Keratinocyte (primary cell): Measurements from ENCODE around the gene AIP. TPM values are rescaled to one million over a fixed set of nuclear protein-coding genes. Genes with fewer than 3 reads are reported as not detected.

Experiments used
- DNase-seq: peaks from one replicate; pipeline ENCODE4 v3.0.0-alpha.2; 2011; ENCODE audit warnings: low read depth, missing footprints, low spot score
- FAIRE-seq: peaks from 2 replicates; lab custom pipeline; 2011; peaks lifted over from hg19 to GRCh38; lab: Jason Lieb, UNC
- H2AFZ ChIP-seq: 2 replicates; pipeline ENCODE4 v1.6.0; 2012; ENCODE audit warnings: low read length, control low read depth, inconsistent platforms; ENCODE audit not compliant: control insufficient read depth
- H3K27ac ChIP-seq: 2 replicates; pipeline ENCODE4 v1.5.1; 2011; ENCODE audit warnings: low read length; ENCODE audit not compliant: control insufficient read depth, insufficient read depth
- H3K27me3 ChIP-seq: 3 replicates; pipeline ENCODE4 v1.6.0; 2011; ENCODE audit warnings: low read length; ENCODE audit not compliant: control insufficient read depth, insufficient read depth; ENCODE audit errors: extremely low read depth
- H3K36me3 ChIP-seq, 2 experiments: 2 replicates in 1 of 2; 3 replicates in 1 of 2; pipeline ENCODE4 v1.5.1; 2011; ENCODE audit warnings: low read length in 2 of 2, mild to moderate bottlenecking in 1 of 2; ENCODE audit not compliant: control insufficient read depth in 2 of 2, insufficient read depth in 2 of 2; ENCODE audit errors: extremely low read depth in 1 of 2
- H3K4me1 ChIP-seq: 3 replicates; pipeline ENCODE4 v1.5.1; 2011; ENCODE audit warnings: low read length; ENCODE audit not compliant: control insufficient read depth, insufficient read depth; ENCODE audit errors: extremely low read depth
- H3K4me2 ChIP-seq: 3 replicates; pipeline ENCODE4 v1.6.0; 2011; ENCODE audit warnings: low read depth, low read length; ENCODE audit not compliant: control insufficient read depth, insufficient read depth; ENCODE audit errors: extremely low read depth
- H3K4me3 ChIP-seq, 3 experiments: fragments of 200-600 bp in 1 of 3; sonication (generic) in 1 of 3; 2 replicates in 2 of 3; 3 replicates in 1 of 3; pipeline ENCODE4 v1.5.1; 2011 to 2016; ENCODE audit warnings: low read length in 3 of 3, mild to moderate bottlenecking in 3 of 3, control low read depth in 2 of 3, inconsistent platforms in 1 of 3, low read depth in 1 of 3, mixed read lengths in 1 of 3, mixed run types in 1 of 3, moderate library complexity in 1 of 3; ENCODE audit not compliant: control insufficient read depth in 2 of 3, insufficient read depth in 2 of 3; ENCODE audit errors: extremely low read depth in 1 of 3
- H3K79me2 ChIP-seq: 2 replicates; pipeline ENCODE4 v1.6.0; 2012; ENCODE audit warnings: low read length; ENCODE audit not compliant: control insufficient read depth, insufficient read depth
- H3K9ac ChIP-seq: 3 replicates; pipeline ENCODE4 v1.6.0; 2011; ENCODE audit warnings: low read length; ENCODE audit not compliant: control insufficient read depth, insufficient read depth; ENCODE audit errors: extremely low read depth
- H3K9me1 ChIP-seq: 3 replicates; pipeline ENCODE4 v1.6.0; 2011; ENCODE audit warnings: low read length; ENCODE audit not compliant: control insufficient read depth, insufficient read depth; ENCODE audit errors: extremely low read depth
- H3K9me3 ChIP-seq: 2 replicates; pipeline ENCODE4 v1.5.1; 2012; ENCODE audit warnings: low read depth, low read length; ENCODE audit not compliant: control insufficient read depth
- H4K20me1 ChIP-seq: 3 replicates; pipeline ENCODE4 v1.6.0; 2011; ENCODE audit warnings: low read length; ENCODE audit not compliant: control insufficient read depth, insufficient read depth; ENCODE audit errors: extremely low read depth
- CTCF ChIP-seq, 3 experiments: IDR thresholded peaks in 1 of 3; conservative IDR thresholded peaks in 1 of 3; optimal IDR thresholded peaks in 1 of 3; 2 replicates in 2 of 3; 3 replicates in 1 of 3; pipeline versions ENCODE3 to v1.5.1; 2011; ENCODE audit warnings: low read length in 3 of 3, mild to moderate bottlenecking in 3 of 3, moderate library complexity in 2 of 3, control low read depth in 1 of 3, inconsistent platforms in 1 of 3; ENCODE audit not compliant: insufficient read depth in 2 of 3; ENCODE audit errors: extremely low read depth in 1 of 3
- EZH2 ChIP-seq: IDR thresholded peaks from one replicate; pipeline ENCODE4 v1.6.1; 2012; ENCODE audit warnings: inconsistent platforms, mild to moderate bottlenecking, low read length, moderate library complexity
- dilution Hi-C: fragments of 300-500 bp; cut with MboI; formaldehyde crosslinking; loops from one replicate; pipeline ENCODE4 v1.7.0; 2020; ENCODE audit warnings: low sequenced_read_pairs; ENCODE audit not compliant: extremely low pct_ligation_motif_present
- polyA plus RNA-seq, 5 experiments: library from polyadenylated mRNA; depleted of rRNA in 3 of 5; stranded (reverse) in 3 of 5; stranded (forward) in 1 of 5; unstranded in 1 of 5; fragments of >200 nt; gene quantifications; 1 replicate in 1 of 5; 2 replicates in 3 of 5; 3 replicates in 1 of 5; pipeline versions ENCODE4 v1.2.1 to v1.2.3, GENCODE V29; 2011 to 2012; ENCODE audit warnings: missing spikeins in 2 of 5, low read depth in 1 of 5, low replicate concordance in 1 of 5

Gene AIP
- polyA plus RNA-seq, 1 donor (not counting 4 experiments of a cell fraction or from before 2014, with no cell fraction given), result 32.5 TPM

GRCh38 chr11:67519726-67520125 lies 36.9 kb downstream of the AIP start:
- TF ChIP-seq CTCF (optimal IDR thresholded peaks at IDR 0.05 in 1 of 3, IDR thresholded peaks at IDR 0.05 in 1 of 3, conservative IDR thresholded peaks at IDR 0.05 in 1 of 3; ENCODE audit: extremely low read depth in 1 of 3, insufficient read depth in 2 of 3, low read length in 3 of 3) (no peak), EZH2 (no peak)
- no peaks in the 10 kb centered on the region for H3K9me3 ChIP-seq
- no peak for DNase-seq
- H4K20me1 ChIP-seq, result no peaks in the 10 kb centered on the region
- H2AFZ ChIP-seq, result no peak overlapping the region
- H3K9me1 ChIP-seq, result no peaks in the 10 kb centered on the region
- no peaks in the 10 kb centered on the region for H3K79me2 ChIP-seq
- no peak overlapping the region for H3K4me3 ChIP-seq
- no peak overlapping the region for H3K4me2 ChIP-seq
- dilution Hi-C loops, result no loop called here
- H3K4me1 ChIP-seq, result no peaks in the 10 kb centered on the region
- no peak for FAIRE-seq
- H3K27ac ChIP-seq, result no peak overlapping the region
- no peaks in the 10 kb centered on the region for H3K27me3 ChIP-seq
- H3K9ac ChIP-seq, result no peak overlapping the region
- H3K36me3 ChIP-seq, result no peaks in the 10 kb centered on the region

GRCh38 chr11:67520856-67521824 lies 38.3 kb downstream of the AIP start:
- H4K20me1 ChIP-seq, result no peaks in the 10 kb centered on the region
- H3K27me3 ChIP-seq, result no peaks in the 10 kb centered on the region
- H3K4me1 ChIP-seq, result no peaks in the 10 kb centered on the region
- dilution Hi-C loops, result no loop called here
- no peak overlapping the region for H3K9ac ChIP-seq
- no peaks in the 10 kb centered on the region for H3K9me1 ChIP-seq
- FAIRE-seq, result no peak
- H3K4me2 ChIP-seq, result no peak overlapping the region
- TF ChIP-seq CTCF (optimal IDR thresholded peaks at IDR 0.05 in 1 of 3, IDR thresholded peaks at IDR 0.05 in 1 of 3, conservative IDR thresholded peaks at IDR 0.05 in 1 of 3; ENCODE audit: extremely low read depth in 1 of 3, insufficient read depth in 2 of 3, low read length in 3 of 3), result no peak
- no peak for TF ChIP-seq EZH2
- no peaks in the 10 kb centered on the region for H3K9me3 ChIP-seq
- no peak overlapping the region for H2AFZ ChIP-seq
- H3K36me3 ChIP-seq, result no peaks in the 10 kb centered on the region
- no peak overlapping the region for H3K27ac ChIP-seq
- H3K4me3 ChIP-seq, result no peak overlapping the region
- DNase-seq, result no peak
- H3K79me2 ChIP-seq, result no peaks in the 10 kb centered on the region
